HG03439 (cell line): Measurements from ENCODE around the gene LCOR.
A peak's percentile ranks its signal among the peaks of the same experiment; 100 is the strongest.
"Not testable (repeated sequence)": the region's sequence is repeated elsewhere in the genome, so short reads cannot be mapped to it uniquely, and the experiment has no call there.

Experiments
- ATAC-seq: cut with Tn5 transposase; IDR thresholded peaks from one replicate; pipeline ENCODE4 v1.9.1; 2021; ENCODE audit warnings: mild to moderate bottlenecking, moderate library complexity; ENCODE audit not compliant: unreplicated experiment

Gene LCOR

GRCh38 chr10:96924861-96925260, 92.8 kb downstream of the LCOR start:
- no peak for ATAC-seq

DNA sequence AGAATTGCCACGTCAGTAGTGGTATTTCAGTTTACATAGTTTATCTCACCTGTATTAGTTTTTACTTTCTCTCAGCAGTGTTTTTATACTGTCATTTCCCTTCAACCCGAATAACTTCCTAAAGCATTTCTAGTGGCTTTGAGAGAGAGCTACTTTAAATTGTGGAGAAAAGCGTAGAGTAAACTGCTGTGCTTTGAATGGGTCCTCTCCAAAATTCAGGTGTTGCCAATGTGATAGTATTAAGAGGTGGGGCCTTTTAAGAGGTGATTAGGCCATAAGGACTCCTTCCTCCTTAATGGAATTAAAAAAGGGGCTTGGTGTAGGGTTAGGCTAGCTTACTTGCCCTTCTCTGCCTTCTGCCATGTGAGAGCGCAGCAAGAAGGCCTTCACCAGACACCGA, 98.4 kb downstream of the LCOR start:
- ATAC-seq: no peak

GRCh38 chr10:96935148-96935547, 103.0 kb downstream of the LCOR start:
- ATAC-seq: no peak

DNA sequence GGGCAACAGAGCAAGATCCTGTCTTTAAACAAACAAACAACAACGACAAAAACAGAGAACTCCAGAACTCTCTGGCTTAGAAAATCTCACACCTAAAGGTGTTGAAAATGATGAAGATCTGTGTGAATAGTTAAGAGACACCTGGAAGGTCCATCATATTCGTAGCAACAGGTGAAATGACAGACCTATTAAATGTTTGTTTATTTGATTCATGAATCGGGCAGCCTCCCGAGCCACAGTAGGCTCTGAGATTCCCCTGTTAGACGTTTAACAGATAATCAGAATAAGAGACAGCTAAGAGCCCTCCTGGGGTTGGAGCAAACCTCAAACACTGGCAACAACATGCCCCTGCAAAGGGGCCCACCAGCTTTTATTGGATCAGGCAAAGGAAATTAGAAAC, 103.7 kb downstream of the LCOR start:
- no peak for ATAC-seq

GRCh38 chr10:96943161-96943560, 111.1 kb downstream of the LCOR start:
- not testable (repeated sequence) for ATAC-seq

DNA sequence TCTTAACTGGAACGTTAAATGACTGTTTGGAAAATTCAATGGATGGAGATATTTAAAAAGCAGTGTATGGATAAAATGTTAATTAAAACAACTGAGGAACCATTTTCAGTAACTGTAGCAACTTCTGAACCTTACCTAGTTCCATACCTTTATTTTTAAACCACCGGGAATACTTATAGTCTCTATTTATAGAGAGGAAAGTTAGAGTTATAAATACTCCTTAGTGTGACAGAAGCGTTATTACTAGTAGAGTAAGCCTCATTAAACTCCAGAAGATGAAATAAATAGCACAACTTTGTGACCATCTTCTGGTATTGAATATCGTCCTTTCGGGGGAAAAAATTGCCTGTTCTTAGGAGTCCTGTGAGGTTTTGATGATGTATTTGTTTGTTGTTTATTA, 114.9 kb downstream of the LCOR start:
- no peak for ATAC-seq

- no peak for ATAC-seq
Observed at GRCh38 chr10:96949039-96949683, 117.1 kb downstream of the LCOR start.

GRCh38 chr10:96951954-96952353, 119.9 kb downstream of the LCOR start:
- no peak for ATAC-seq

DNA sequence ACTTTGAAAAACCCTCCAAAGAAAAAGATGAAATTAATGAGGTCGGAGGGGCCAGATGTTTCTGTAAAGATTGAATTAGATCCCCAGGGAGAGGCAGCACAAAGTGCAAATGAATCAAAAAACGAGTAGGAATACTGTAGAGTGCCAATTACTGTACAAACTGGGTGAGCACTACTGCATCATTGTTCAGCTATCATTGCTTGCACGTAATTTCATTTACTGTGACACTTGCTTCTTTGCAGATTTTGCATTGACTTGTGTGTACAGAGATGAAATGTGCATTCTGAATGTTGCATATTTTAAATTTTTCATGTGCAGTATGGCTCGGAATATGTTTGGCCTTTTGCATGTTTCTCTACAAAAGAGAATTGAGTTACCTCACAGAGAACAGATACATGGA, 123.7 kb downstream of the LCOR start:
- no peak for ATAC-seq

GRCh38 chr10:96958071-96958470, 126.0 kb downstream of the LCOR start:
- no peak for ATAC-seq

DNA sequence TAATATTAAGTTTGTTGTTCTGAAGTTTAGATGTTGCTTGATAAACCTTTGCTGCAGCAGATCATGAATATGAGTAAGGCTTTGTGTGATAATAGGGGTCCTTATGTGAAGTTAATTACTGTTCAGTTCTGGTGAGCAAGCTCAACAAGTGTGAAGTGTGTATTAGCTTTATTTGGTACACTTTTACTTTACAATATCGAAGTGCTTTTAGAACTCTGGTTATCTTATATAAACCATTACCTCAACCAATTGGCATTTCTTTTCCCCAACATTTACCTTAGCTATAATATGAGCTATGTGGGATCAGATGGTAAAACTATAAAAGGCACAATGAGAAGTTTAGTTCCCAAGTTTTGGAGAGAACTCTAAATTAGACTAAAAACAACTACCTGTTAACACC, 127.6 kb downstream of the LCOR start:
- no peak for ATAC-seq

DNA sequence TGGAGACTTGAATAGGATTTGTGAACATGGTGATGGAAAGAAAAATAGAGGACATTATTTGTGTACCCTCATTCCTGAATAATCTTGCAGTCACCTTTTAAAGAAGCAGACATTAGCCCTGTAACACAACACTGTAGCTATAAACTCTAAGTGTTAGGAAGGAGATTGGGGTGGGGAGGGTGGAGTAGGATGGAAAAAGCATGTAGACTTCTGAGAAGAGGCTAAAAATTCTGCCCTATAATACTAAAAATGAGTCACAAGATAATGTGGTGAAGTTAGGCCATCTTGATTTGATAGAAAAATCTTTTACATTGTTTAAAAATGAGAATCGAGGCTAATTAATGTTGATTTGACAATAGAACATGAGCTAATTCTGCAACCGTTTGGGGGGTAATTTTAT, 128.8 kb downstream of the LCOR start:
- ATAC-seq: no peak

DNA sequence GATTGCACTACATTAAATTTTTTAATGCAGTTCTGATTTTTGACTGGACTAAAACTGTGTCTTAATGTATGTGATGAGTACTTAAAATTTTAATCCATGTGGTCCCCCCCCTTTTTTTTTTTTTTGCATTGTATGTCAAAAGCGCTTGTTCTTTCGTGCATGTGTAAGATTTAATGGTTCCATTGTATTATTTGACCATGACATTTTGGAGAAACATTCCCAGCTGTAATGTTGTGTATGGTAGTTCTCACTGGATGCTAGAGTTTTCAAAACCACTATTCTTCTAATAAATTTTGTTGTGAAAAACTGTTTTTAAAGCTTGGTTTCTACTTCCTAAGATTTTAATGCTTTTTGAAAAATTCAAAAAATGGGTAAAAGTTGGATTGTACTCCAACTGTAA, 132.0 kb downstream of the LCOR start:
- no peak for ATAC-seq

GRCh38 chr10:96967847-96968246, 135.7 kb downstream of the LCOR start:
- ATAC-seq: no peak

- ATAC-seq: no peak
Observed at GRCh38 chr10:96968682-96969423, 136.8 kb downstream of the LCOR start.

DNA sequence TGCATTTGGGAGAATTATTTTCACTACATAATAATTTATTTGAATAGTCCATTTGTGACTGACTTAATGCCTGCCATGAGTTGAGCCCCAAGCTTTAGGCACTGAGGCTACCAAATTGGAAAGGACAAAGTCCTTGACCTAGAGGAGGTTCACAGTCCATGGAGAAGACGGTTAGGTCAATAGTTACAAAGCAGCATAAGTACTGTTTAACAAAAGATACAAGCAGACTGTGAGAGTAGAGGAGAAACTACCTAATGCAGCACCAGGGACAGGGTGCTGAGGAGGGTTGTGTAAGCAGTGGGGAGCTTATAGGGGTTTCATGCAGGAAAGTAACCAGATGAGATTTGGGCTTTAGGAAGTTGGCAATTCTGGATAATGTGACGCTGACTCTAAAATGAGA, 139.2 kb downstream of the LCOR start:
- no peak for ATAC-seq

- no peak for ATAC-seq
Observed at GRCh38 chr10:96972264-96972663, 140.2 kb downstream of the LCOR start.

DNA sequence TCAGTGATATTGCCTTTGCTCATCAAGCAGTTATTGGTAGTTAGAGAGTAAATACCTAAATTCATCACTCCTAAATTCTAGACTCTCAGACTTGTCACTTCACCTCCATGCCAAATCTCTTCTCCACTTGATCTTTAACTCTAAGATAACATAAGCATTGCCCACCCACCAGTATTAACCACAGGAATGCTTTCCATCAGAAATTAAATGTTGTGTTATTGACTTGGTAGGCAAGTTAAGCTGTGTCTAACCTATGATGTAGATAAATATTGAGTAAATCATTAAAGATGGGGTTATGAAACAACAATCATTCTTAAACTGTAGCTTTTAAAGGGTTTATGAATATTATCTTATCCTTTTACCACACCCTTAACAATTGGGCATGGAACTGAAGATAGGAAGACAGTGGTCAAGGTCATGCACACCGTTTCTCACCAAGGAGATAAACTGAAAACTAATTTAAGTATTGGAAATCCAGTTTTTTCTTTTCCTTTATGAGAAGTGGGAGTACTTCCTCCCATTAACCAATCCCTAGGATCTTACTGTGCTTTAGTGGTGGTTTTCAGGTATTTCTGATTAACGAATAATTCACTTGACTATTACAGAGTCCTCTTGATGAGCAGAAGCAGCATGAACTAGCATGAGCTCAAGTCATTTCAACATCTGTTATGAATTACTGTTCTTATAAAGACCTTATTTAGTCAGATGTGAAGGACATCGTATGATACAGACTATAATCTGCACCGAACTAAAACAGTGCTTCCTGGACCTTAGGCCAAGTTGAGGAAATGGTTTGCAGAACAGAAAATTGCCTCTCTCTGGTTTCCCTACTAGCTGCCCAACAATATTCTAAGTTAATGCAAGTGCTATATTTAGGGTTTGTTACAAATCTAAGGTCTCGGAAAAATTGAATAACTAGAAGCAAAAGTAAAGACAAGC, 142.0 kb downstream of the LCOR start:
- ATAC-seq: no peak

DNA sequence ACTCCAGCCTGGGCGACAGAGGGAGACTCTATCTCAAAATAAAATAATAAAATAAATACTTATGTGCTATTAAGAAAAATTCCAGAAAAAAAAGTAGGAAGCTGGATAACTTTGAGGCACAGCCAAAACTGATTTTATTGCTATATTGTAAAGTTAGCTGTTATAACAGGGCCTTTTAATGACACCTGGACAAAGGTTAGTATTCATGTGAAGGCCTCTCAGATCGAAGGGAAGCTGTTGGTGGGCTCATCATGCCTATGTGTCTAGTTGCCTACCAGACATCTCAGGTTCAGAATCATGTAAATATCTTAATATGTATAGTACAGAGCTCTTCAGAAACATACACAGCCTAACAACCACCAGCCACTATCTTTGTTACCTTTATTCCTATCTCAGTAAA, 143.0 kb downstream of the LCOR start:
- no peak for ATAC-seq

GRCh38 chr10:96978621-96979154, 146.6 kb downstream of the LCOR start:
- peak; percentile 80 for ATAC-seq

DNA sequence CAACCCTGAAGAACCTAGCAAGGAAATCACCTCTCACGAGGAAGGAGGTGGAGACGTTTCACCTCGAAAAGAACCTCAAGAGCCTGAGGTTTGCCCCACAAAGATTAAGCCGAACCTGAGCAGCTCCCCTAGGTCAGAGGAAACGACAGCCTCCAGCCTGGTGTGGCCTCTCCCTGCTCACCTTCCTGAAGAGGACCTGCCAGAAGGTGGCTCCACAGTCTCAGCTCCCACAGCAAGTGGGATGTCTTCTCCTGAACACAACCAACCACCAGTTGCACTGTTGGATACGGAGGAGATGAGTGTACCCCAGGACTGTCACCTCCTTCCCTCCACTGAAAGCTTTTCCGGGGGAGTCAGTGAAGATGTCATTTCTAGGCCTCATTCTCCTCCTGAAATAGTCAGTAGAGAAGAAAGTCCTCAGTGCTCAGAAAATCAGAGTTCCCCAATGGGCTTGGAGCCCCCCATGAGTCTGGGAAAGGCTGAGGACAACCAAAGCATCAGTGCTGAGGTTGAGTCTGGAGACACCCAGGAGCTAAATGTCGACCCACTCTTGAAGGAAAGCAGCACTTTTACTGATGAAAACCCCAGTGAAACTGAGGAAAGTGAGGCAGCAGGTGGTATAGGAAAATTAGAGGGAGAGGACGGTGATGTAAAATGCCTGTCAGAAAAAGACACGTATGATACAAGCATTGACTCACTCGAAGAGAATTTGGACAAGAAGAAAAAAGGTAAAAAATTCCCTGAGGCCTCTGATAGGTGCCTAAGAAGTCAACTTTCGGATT, 150.2 kb downstream of the LCOR start:
- ATAC-seq: no peak
